Neuronal stem cell (in vitro differentiated cells): Measurements from ENCODE around the gene TBX19.

Source experiments
- DNase-seq: peaks from one replicate; pipeline ENCODE4 v3.0.0-alpha.2; 2013; ENCODE audit warnings: low spot score
- H2AFZ ChIP-seq: one replicate; pipeline ENCODE4 v1.6.1; 2013; ENCODE audit warnings: mild to moderate bottlenecking, low read length, inconsistent platforms
- H2AK5ac ChIP-seq: 2 replicates; pipeline ENCODE4 v1.6.1; 2013; ENCODE audit warnings: low read depth, mild to moderate bottlenecking, inconsistent platforms, low read length, moderate library complexity, mixed read lengths
- H2BK120ac ChIP-seq: 2 replicates; pipeline ENCODE4 v1.6.1; 2013; ENCODE audit warnings: low read depth, mild to moderate bottlenecking, inconsistent platforms, low read length, moderate library complexity, mixed read lengths
- H2BK12ac ChIP-seq: one replicate; pipeline ENCODE4 v1.6.1; 2013; ENCODE audit warnings: low read length, inconsistent platforms
- H2BK15ac ChIP-seq: 2 replicates; pipeline ENCODE4 v1.6.1; 2013; ENCODE audit warnings: mild to moderate bottlenecking, low read length, inconsistent platforms, mixed read lengths
- H2BK5ac ChIP-seq: one replicate; pipeline ENCODE4 v1.6.1; 2013; ENCODE audit warnings: inconsistent platforms, mild to moderate bottlenecking, low read length, moderate library complexity
- H3K14ac ChIP-seq: one replicate; pipeline ENCODE4 v1.6.1; 2013; ENCODE audit warnings: low read length, inconsistent platforms
- H3K18ac ChIP-seq: 2 replicates; pipeline ENCODE4 v1.6.1; 2013; ENCODE audit warnings: low read length, inconsistent platforms
- H3K23ac ChIP-seq: 2 replicates; pipeline ENCODE4 v1.6.1; 2013; ENCODE audit warnings: low read depth, mild to moderate bottlenecking, mixed read lengths, low read length, inconsistent platforms; ENCODE audit not compliant: poor library complexity
- H3K27ac ChIP-seq: replicated peaks from 3 replicates; pipeline ENCODE4 v1.5.1; 2013; ENCODE audit warnings: low read length, inconsistent platforms
- H3K27me3 ChIP-seq, 3 experiments: 2 replicates each; pipeline ENCODE4 v1.6.1; 2013; ENCODE audit warnings: low read length in 3 of 3, mild to moderate bottlenecking in 2 of 3, inconsistent platforms in 1 of 3, low read depth in 1 of 3, mixed read lengths in 1 of 3, moderate library complexity in 1 of 3; ENCODE audit not compliant: control insufficient read depth in 3 of 3, insufficient read depth in 3 of 3
- H3K36me3 ChIP-seq, 2 donors: replicated peaks in 1 of 2; 2 replicates each; pipeline ENCODE4 v1.6.1; 2013; ENCODE audit warnings: low read length in 2 of 2; ENCODE audit not compliant: control insufficient read depth in 2 of 2, insufficient read depth in 2 of 2
- H3K4ac ChIP-seq: 2 replicates; pipeline ENCODE4 v1.6.1; 2013; ENCODE audit warnings: inconsistent platforms, mild to moderate bottlenecking, low read length, moderate library complexity
- H3K4me1 ChIP-seq, 2 donors: 1 replicate in 1 of 2; 2 replicates in 1 of 2; pipeline ENCODE4 v1.6.1; 2013; ENCODE audit warnings: low read length in 2 of 2, low read depth in 1 of 2; ENCODE audit not compliant: control insufficient read depth in 2 of 2, insufficient read depth in 1 of 2
- H3K4me2 ChIP-seq: one replicate; pipeline ENCODE4 v1.6.1; 2013; ENCODE audit warnings: mild to moderate bottlenecking, low read length, inconsistent platforms; ENCODE audit not compliant: insufficient read depth, poor library complexity, severe bottlenecking
- H3K4me3 ChIP-seq, 2 donors: 2 replicates each; pipeline ENCODE4 v1.5.1; 2013; ENCODE audit warnings: low read length in 2 of 2, mild to moderate bottlenecking in 2 of 2, inconsistent platforms in 1 of 2, moderate library complexity in 1 of 2
- H3K79me1 ChIP-seq: one replicate; pipeline ENCODE4 v1.6.1; 2013; ENCODE audit warnings: low read depth, mild to moderate bottlenecking, inconsistent platforms, low read length, moderate library complexity
- H3K9ac ChIP-seq: one replicate; pipeline ENCODE4 v1.6.1; 2013; ENCODE audit warnings: mild to moderate bottlenecking, low read depth, low read length, inconsistent platforms; ENCODE audit not compliant: poor library complexity
- H3K9me3 ChIP-seq, 2 donors: replicated peaks in 1 of 2; 2 replicates each; pipeline versions ENCODE3 to v1.6.1; 2013; ENCODE audit warnings: low read length in 2 of 2, mild to moderate bottlenecking in 2 of 2, inconsistent platforms in 1 of 2, low read depth in 1 of 2, mixed read lengths in 1 of 2, moderate library complexity in 1 of 2; ENCODE audit not compliant: control insufficient read depth in 2 of 2, insufficient read depth in 1 of 2
- H4K8ac ChIP-seq: one replicate; pipeline ENCODE4 v1.6.1; 2013; ENCODE audit warnings: low read depth, mild to moderate bottlenecking, inconsistent platforms, low read length, moderate library complexity
- H4K91ac ChIP-seq: one replicate; pipeline ENCODE4 v1.6.1; 2013; ENCODE audit warnings: low read length, low read depth, mild to moderate bottlenecking, inconsistent platforms; ENCODE audit not compliant: poor library complexity
- WGBS, 2 donors: extraction: QIAGEN DNeasy Blood & Tissue Kit; methylation state at CpG; one replicate each; pipeline ENCODE4 v1.1.7; 2013; ENCODE audit warnings: missing lambda C conversion rate in 2 of 2, mixed read lengths in 1 of 2; ENCODE audit not compliant: insufficient read length in 2 of 2, insufficient replicate concordance in 1 of 2; ENCODE audit errors: extremely low coverage in 2 of 2; 5-methylcytosine and 5-hydroxymethylcytosine counted together

TBX19 gene

DNA sequence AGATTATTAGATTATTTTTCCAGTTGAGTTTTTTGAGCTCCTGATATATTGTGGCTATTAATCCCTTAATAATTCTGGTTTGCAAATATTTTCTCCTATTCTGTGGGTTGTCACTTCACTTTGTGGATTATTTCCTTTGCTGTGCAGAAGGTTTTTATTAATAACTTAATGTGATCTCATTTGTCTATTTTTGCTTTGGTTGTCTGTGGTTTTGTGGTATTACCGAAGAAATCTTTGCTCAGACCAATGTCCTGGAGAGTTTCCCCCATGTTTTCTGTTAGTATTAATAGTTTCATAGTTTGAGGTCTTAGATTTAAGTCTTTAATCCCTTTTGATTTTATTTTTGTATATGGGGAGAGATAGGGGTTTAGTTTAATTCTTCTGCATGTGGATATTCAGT, 7.1 kb upstream of the TBX19 start:
- H3K9me3 ChIP-seq = no peaks in the 10 kb centered on the region
- no CpG with 5 or more reads among the region's 1 CpG for WGBS, 2 donors

GRCh38 chr1:168279253-168279652, 1.4 kb upstream of the TBX19 start:
- no peak overlapping the region for H2BK120ac ChIP-seq
- H3K9me3 ChIP-seq = no peaks in the 10 kb centered on the region
- DNase-seq = no peak
- H3K4me2 ChIP-seq = no peak overlapping the region
- no peak overlapping the region for H3K9ac ChIP-seq
- no peak overlapping the region for H3K4ac ChIP-seq
- no peak overlapping the region for H3K4me3 ChIP-seq
- no peak overlapping the region for H2BK15ac ChIP-seq
- no peak overlapping the region for H3K23ac ChIP-seq
- H2AFZ ChIP-seq = no peak overlapping the region
- H3K36me3 ChIP-seq = no peaks in the 10 kb centered on the region
- H4K8ac ChIP-seq = no peak overlapping the region
- H3K18ac ChIP-seq = no peak overlapping the region
- H2BK12ac ChIP-seq = no peak overlapping the region
- H2BK5ac ChIP-seq = no peak overlapping the region
- no CpG with 5 or more reads among the region's 1 CpG for WGBS, 2 donors
- H3K27me3 ChIP-seq = no peaks in the 10 kb centered on the region
- H3K79me1 ChIP-seq = no peaks in the 10 kb centered on the region
- no peak overlapping the region for H3K14ac ChIP-seq
- H2AK5ac ChIP-seq = no peak overlapping the region
- H3K27ac ChIP-seq = no peak overlapping the region
- no peaks in the 10 kb centered on the region for H3K4me1 ChIP-seq
- no peak overlapping the region for H4K91ac ChIP-seq

More for the DNA sequence above, 7.1 kb upstream of the TBX19 start:
- DNase-seq = no peak
- Histone ChIP-seq H3K9ac (no peak overlapping the region), H3K4me1 (no peaks in the 10 kb centered on the region), H2BK120ac (no peak overlapping the region), H4K91ac (no peak overlapping the region), H2BK15ac (no peak overlapping the region), H3K14ac (no peak overlapping the region), H3K27ac (no peak overlapping the region), H3K23ac (no peak overlapping the region), H3K27me3 (no peaks in the 10 kb centered on the region), H4K8ac (no peak overlapping the region), H2BK12ac (no peak overlapping the region), H3K18ac (no peak overlapping the region), H3K4ac (no peak overlapping the region), H3K79me1 (no peaks in the 10 kb centered on the region), H3K4me3 (no peak overlapping the region), H2AFZ (no peak overlapping the region), H2BK5ac (no peak overlapping the region), H3K36me3 (no peaks in the 10 kb centered on the region), H2AK5ac (no peak overlapping the region), H3K4me2 (no peak overlapping the region)

- DNase-seq = no peak
- H3K4ac ChIP-seq = no peak overlapping the region
- H2BK5ac ChIP-seq = no peak overlapping the region
- no peak overlapping the region for H4K8ac ChIP-seq
- no peaks in the 10 kb centered on the region for H3K36me3 ChIP-seq
- H2BK12ac ChIP-seq = no peak overlapping the region
- H3K4me2 ChIP-seq = no peak overlapping the region
- H3K23ac ChIP-seq = no peak overlapping the region
- no peak overlapping the region for H4K91ac ChIP-seq
- H3K18ac ChIP-seq = no peak overlapping the region
- H3K4me3 ChIP-seq = no peak overlapping the region
- H3K79me1 ChIP-seq = no peaks in the 10 kb centered on the region
- no peaks in the 10 kb centered on the region for H3K9me3 ChIP-seq
- no CpG with 5 or more reads among the region's 11 CpGs for WGBS, 2 donors
- no peak overlapping the region for H3K14ac ChIP-seq
- H3K27ac ChIP-seq = no peak overlapping the region
- no peak overlapping the region for H2BK15ac ChIP-seq
- H3K27me3 ChIP-seq = no peaks in the 10 kb centered on the region
- peaks cover 0 to 2% of the 10 kb centered on the region in 2 donors for H3K4me1 ChIP-seq
- H2AK5ac ChIP-seq = no peak overlapping the region
- no peak overlapping the region for H2AFZ ChIP-seq
- H3K9ac ChIP-seq = no peak overlapping the region
- H2BK120ac ChIP-seq = no peak overlapping the region
These were observed 1.1 kb downstream of the TBX19 start for GRCh38 chr1:168281603-168282325.

GRCh38 chr1:168285521-168285790, 4.8 kb downstream of the TBX19 start:
- no peak overlapping the region for H2BK15ac ChIP-seq
- no peak overlapping the region for H3K4me3 ChIP-seq
- no peaks in the 10 kb centered on the region for H3K27me3 ChIP-seq
- no peak overlapping the region for H4K8ac ChIP-seq
- DNase-seq = no peak
- no peak overlapping the region for H2BK12ac ChIP-seq
- no peak overlapping the region for H3K9ac ChIP-seq
- peaks cover 2% of the 10 kb centered on the region in 2 donors for H3K4me1 ChIP-seq
- H3K4me2 ChIP-seq = no peak overlapping the region
- no peak overlapping the region for H2AFZ ChIP-seq
- H3K79me1 ChIP-seq = no peaks in the 10 kb centered on the region
- H3K27ac ChIP-seq = no peak overlapping the region
- H3K9me3 ChIP-seq = no peaks in the 10 kb centered on the region
- no peak overlapping the region for H2BK120ac ChIP-seq
- no peak overlapping the region for H4K91ac ChIP-seq
- H3K4ac ChIP-seq = no peak overlapping the region
- no peaks in the 10 kb centered on the region for H3K36me3 ChIP-seq
- H3K23ac ChIP-seq = no peak overlapping the region
- H3K18ac ChIP-seq = no peak overlapping the region
- H2BK5ac ChIP-seq = no peak overlapping the region
- no peak overlapping the region for H3K14ac ChIP-seq
- no peak overlapping the region for H2AK5ac ChIP-seq
